ENCODE data around the gene PPP1R3F. TPM values are rescaled to one million over a fixed set of nuclear protein-coding genes. Genes with fewer than 3 reads are reported as not detected.

PPP1R3F gene
- total RNA-seq, 1 donor from 2014 or later = 5.6 TPM

GRCh38 chrX:49250066-49250465 is 19.5 kb upstream of the PPP1R3F start:
- no peak overlapping the region for H2AFZ ChIP-seq (replicated peaks)

GRCh38 chrX:49250578-49250977 is 19.0 kb upstream of the PPP1R3F start:
- no peaks in the 10 kb centered on the region for H4K20me1 ChIP-seq (ENCODE audit: low read depth)
- TF ChIP-seq EZH2phosphoT487 (IDR thresholded peaks at IDR 0.05) = no peak
- TF ChIP-seq EZH2 (IDR thresholded peaks at IDR 0.05) = no peak
- TF ChIP-seq CTCF (IDR thresholded peaks at IDR 0.05) = no peak
- no peaks in the 10 kb centered on the region for H3K27me3 ChIP-seq
- H3K27ac ChIP-seq = no peak overlapping the region
- no peaks in the 10 kb centered on the region for H3K36me3 ChIP-seq
- Mint-ChIP-seq H3K9me3 (peaks cover 21% of the 10 kb centered on the region), H3K36me3 (peaks cover 4% of the 10 kb centered on the region), H3K27ac (peak overlapping the region; percentile 12), H3K27me3 (ENCODE audit: insufficient read depth, low read depth) (peaks cover 14% of the 10 kb centered on the region), H3K4me3 (no peak overlapping the region), H3K4me1 (no peaks in the 10 kb centered on the region)
- no peak overlapping the region for H3K4me3 ChIP-seq
- DNase-seq (ENCODE audit: low spot score) = no peak
- no peaks in the 10 kb centered on the region for H3K9me3 ChIP-seq (ENCODE audit: low read depth)
- no peaks in the 10 kb centered on the region for H3K4me1 ChIP-seq
- no peaks in the 10 kb centered on the region for H3K79me2 ChIP-seq (ENCODE audit: low read depth)
- no peak overlapping the region for H3K9ac ChIP-seq
- H3F3A ChIP-seq (ENCODE audit: low read depth) = no peaks in the 10 kb centered on the region
- H2AFZ ChIP-seq (replicated peaks) = no peak overlapping the region
- no peak overlapping the region for H3K4me2 ChIP-seq

More at GRCh38 chrX:49250066-49250465, 19.5 kb upstream of the PPP1R3F start:
- Histone ChIP-seq H4K20me1 (ENCODE audit: low read depth) (no peaks in the 10 kb centered on the region), H3F3A (ENCODE audit: low read depth) (no peaks in the 10 kb centered on the region), H3K4me2 (no peak overlapping the region), H3K27me3 (no peaks in the 10 kb centered on the region), H3K27ac (no peak overlapping the region), H3K79me2 (ENCODE audit: low read depth) (no peaks in the 10 kb centered on the region), H3K36me3 (no peaks in the 10 kb centered on the region), H3K9me3 (ENCODE audit: low read depth) (no peaks in the 10 kb centered on the region), H3K4me1 (no peaks in the 10 kb centered on the region), H3K4me3 (no peak overlapping the region), H3K9ac (no peak overlapping the region)
- Mint-ChIP-seq H3K27ac (no peak overlapping the region), H3K36me3 (peaks cover 4% of the 10 kb centered on the region), H3K9me3 (peaks cover 21% of the 10 kb centered on the region), H3K27me3 (ENCODE audit: insufficient read depth, low read depth) (peaks cover 14% of the 10 kb centered on the region), H3K4me3 (no peak overlapping the region), H3K4me1 (no peaks in the 10 kb centered on the region)
- TF ChIP-seq EZH2phosphoT487 (IDR thresholded peaks at IDR 0.05) (no peak), CTCF (IDR thresholded peaks at IDR 0.05) (no peak), EZH2 (IDR thresholded peaks at IDR 0.05) (no peak)
- DNase-seq (ENCODE audit: low spot score) = no peak

GRCh38 chrX:49251325-49251724 is 18.3 kb upstream of the PPP1R3F start:
- Histone ChIP-seq H3K27me3 (no peaks in the 10 kb centered on the region), H2AFZ (replicated peaks) (no peak overlapping the region), H3F3A (ENCODE audit: low read depth) (no peaks in the 10 kb centered on the region), H3K4me1 (no peaks in the 10 kb centered on the region), H4K20me1 (ENCODE audit: low read depth) (no peaks in the 10 kb centered on the region), H3K9me3 (ENCODE audit: low read depth) (no peaks in the 10 kb centered on the region), H3K79me2 (ENCODE audit: low read depth) (no peaks in the 10 kb centered on the region), H3K27ac (no peak overlapping the region), H3K9ac (no peak overlapping the region), H3K4me2 (no peak overlapping the region), H3K36me3 (no peaks in the 10 kb centered on the region), H3K4me3 (no peak overlapping the region)
- Mint-ChIP-seq H3K9me3 (peaks cover 22% of the 10 kb centered on the region), H3K4me3 (no peak overlapping the region), H3K27ac (no peak overlapping the region), H3K36me3 (peaks cover 4% of the 10 kb centered on the region), H3K4me1 (no peaks in the 10 kb centered on the region), H3K27me3 (ENCODE audit: insufficient read depth, low read depth) (peaks cover 13% of the 10 kb centered on the region)
- no peak for DNase-seq (ENCODE audit: low spot score)
- no peak for TF ChIP-seq CTCF (IDR thresholded peaks at IDR 0.05)
- no peak for TF ChIP-seq EZH2 (IDR thresholded peaks at IDR 0.05)
- no peak for TF ChIP-seq EZH2phosphoT487 (IDR thresholded peaks at IDR 0.05)
